ENCODE measurements around the gene CHRNA1. TPM values are rescaled to one million over a fixed set of nuclear protein-coding genes. Genes with fewer than 3 reads are reported as not detected.

Gene CHRNA1
- total RNA-seq, 1 experiment from 2014 or later, result not detected

GRCh38 chr2:174775571-174775980 lies 11.3 kb upstream of the CHRNA1 start:
- H2BK20ac ChIP-seq (ENCODE audit: low read depth, low read length, poor library complexity, severe bottlenecking), result no peak overlapping the region
- peak; percentile 52 for DNase-seq

More at GRCh38 chr2:174775571-174775980, 11.3 kb upstream of the CHRNA1 start:
- H3K79me1 ChIP-seq (ENCODE audit: insufficient read depth, low read depth, low read length, poor library complexity, severe bottlenecking), result no peaks in the 10 kb centered on the region
- H2BK15ac ChIP-seq (ENCODE audit: low read depth, low read length), result no peak overlapping the region
- H2BK120ac ChIP-seq (ENCODE audit: low read depth, low read length, poor library complexity, severe bottlenecking), result no peak overlapping the region
- no peak overlapping the region for H2BK12ac ChIP-seq (ENCODE audit: insufficient read length, low read depth, low read length)
- Mint-ChIP-seq H3K9me3 (no peaks in the 10 kb centered on the region), H3K27ac (no peak overlapping the region), H3K27me3 (ENCODE audit: low read depth) (no peaks in the 10 kb centered on the region; the same call in 1 of the 2 replicates), H3K36me3 (ENCODE audit: insufficient read depth in 1 of 3, low read depth in 3 of 3) (no peaks in the 10 kb centered on the region), H3K4me1 (peaks cover 72 to 83% of the 10 kb centered on the region in 2 experiments), H3K4me3 (no peak overlapping the region)
- no peak overlapping the region for H4K8ac ChIP-seq (replicated peaks; ENCODE audit: insufficient read length, low read depth, low read length)
- no peak overlapping the region for H3K56ac ChIP-seq (ENCODE audit: insufficient read length, low read depth, low read length)
- H2AFZ ChIP-seq (ENCODE audit: low read length), result no peak overlapping the region
- no peak overlapping the region for H3K23ac ChIP-seq (ENCODE audit: insufficient read length, low read depth, low read length)
- no peak overlapping the region for H3K4ac ChIP-seq (ENCODE audit: low read depth, low read length)
- no peak overlapping the region for H4K91ac ChIP-seq (ENCODE audit: insufficient read length, low read depth, low read length)
- H3K27ac ChIP-seq (ENCODE audit: insufficient read length, low read depth, low read length), result no peak overlapping the region
- H2AK5ac ChIP-seq (ENCODE audit: insufficient read length, low read length), result no peak overlapping the region
- H2BK5ac ChIP-seq (ENCODE audit: insufficient read length, low read length), result no peak overlapping the region
- H3K18ac ChIP-seq (ENCODE audit: insufficient read length, low read depth, low read length), result peak overlapping the region; percentile 3
- no CpG with 5 or more reads among the region's 5 CpGs for WGBS (ENCODE audit: extremely low coverage, insufficient read length, low lambda C conversion rate)
- H3T11ph ChIP-seq (ENCODE audit: low read length), result no peak overlapping the region
- H4K20me1 ChIP-seq (ENCODE audit: control insufficient read depth, insufficient read depth, insufficient read length), result no peaks in the 10 kb centered on the region
- peaks cover 10% of the 10 kb centered on the region; the same call in 1 of the 2 replicates for H3K4me1 ChIP-seq (ENCODE audit: insufficient read depth, low read length)
- H3K14ac ChIP-seq (ENCODE audit: insufficient read depth, low read length), result no peak overlapping the region
- H3K27me3 ChIP-seq (ENCODE audit: insufficient read depth, low read length), result no peaks in the 10 kb centered on the region
- H3K79me2 ChIP-seq (ENCODE audit: insufficient read depth, low read length), result no peaks in the 10 kb centered on the region
- H4K5ac ChIP-seq (ENCODE audit: insufficient read length, low read depth, low read length), result no peak overlapping the region
- no peak overlapping the region for H3K9ac ChIP-seq (ENCODE audit: extremely low read depth, insufficient read length, low read length)
- H3K23me2 ChIP-seq (ENCODE audit: insufficient read length, low read depth, low read length, poor library complexity, severe bottlenecking), result no peaks in the 10 kb centered on the region
- no peak overlapping the region for H3K4me2 ChIP-seq (ENCODE audit: insufficient read depth, insufficient read length, low read length)
- no peaks in the 10 kb centered on the region for H3K9me3 ChIP-seq (ENCODE audit: control insufficient read depth, low read depth, low read length)
- TF ChIP-seq, protein P1, sequence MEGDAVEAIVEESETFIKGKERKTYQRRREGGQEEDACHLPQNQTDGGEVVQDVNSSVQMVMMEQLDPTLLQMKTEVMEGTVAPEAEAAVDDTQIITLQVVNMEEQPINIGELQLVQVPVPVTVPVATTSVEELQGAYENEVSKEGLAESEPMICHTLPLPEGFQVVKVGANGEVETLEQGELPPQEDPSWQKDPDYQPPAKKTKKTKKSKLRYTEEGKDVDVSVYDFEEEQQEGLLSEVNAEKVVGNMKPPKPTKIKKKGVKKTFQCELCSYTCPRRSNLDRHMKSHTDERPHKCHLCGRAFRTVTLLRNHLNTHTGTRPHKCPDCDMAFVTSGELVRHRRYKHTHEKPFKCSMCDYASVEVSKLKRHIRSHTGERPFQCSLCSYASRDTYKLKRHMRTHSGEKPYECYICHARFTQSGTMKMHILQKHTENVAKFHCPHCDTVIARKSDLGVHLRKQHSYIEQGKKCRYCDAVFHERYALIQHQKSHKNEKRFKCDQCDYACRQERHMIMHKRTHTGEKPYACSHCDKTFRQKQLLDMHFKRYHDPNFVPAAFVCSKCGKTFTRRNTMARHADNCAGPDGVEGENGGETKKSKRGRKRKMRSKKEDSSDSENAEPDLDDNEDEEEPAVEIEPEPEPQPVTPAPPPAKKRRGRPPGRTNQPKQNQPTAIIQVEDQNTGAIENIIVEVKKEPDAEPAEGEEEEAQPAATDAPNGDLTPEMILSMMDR (conservative IDR thresholded peaks at IDR 0.05), result no peak

Data from H9 (cell line).